K562 (cell line): ENCODE results near the gene TRRAP. TPM values are rescaled to one million over a fixed set of nuclear protein-coding genes. Genes with fewer than 3 reads are reported as not detected.

Experiments used
- ATF7 ChIP-seq: fragments of 450-650 bp; IDR thresholded peaks from 2 replicates; pipeline ENCODE4 v1.7.1; 2014; ENCODE audit warnings: mild to moderate bottlenecking, moderate library complexity
- COPS2 ChIP-seq: fragments of 450-650 bp; conservative IDR thresholded peaks from 2 replicates; pipeline ENCODE4 v1.6.1; 2016; ENCODE audit warnings: mild to moderate bottlenecking, moderate library complexity
- CREB1 ChIP-seq, 2 experiments: sonication (generic) in 1 of 2; formaldehyde crosslinking in 1 of 2; IDR thresholded peaks; 2 replicates each; pipeline versions ENCODE4 v1.6.1 to v1.8.0; 2012 to 2022; ENCODE audit warnings: inconsistent platforms in 1 of 2, mild to moderate bottlenecking in 1 of 2, missing genetic modification reagents in 1 of 2, moderate library complexity in 1 of 2
- E2F3 ChIP-seq: fragments of 250-450 bp; sonication (Bioruptor Pico); IDR thresholded peaks from 2 replicates; pipeline ENCODE4 v1.4.0; 2020; ENCODE audit warnings: mild to moderate bottlenecking
- LARP7 ChIP-seq: fragments of 450-650 bp; IDR thresholded peaks from 2 replicates; pipeline ENCODE4 v1.6.1; 2016
- NFIC ChIP-seq: fragments of 450-650 bp; IDR thresholded peaks from 2 replicates; pipeline ENCODE4 v1.6.1; 2017; ENCODE audit warnings: mild to moderate bottlenecking, inconsistent platforms
- POLR2G ChIP-seq: fragments of 200-400 bp; formaldehyde crosslinking; IDR thresholded peaks from 2 replicates; pipeline ENCODE4 v1.6.1; 2017; ENCODE audit warnings: low read depth, mild to moderate bottlenecking, antibody characterized with exemption, low read length, moderate library complexity
- RAD21 ChIP-seq, 2 experiments: fragments of 250-450 bp in 1 of 2; fragments of 450-650 bp in 1 of 2; sonication (Bioruptor Pico) in 1 of 2; formaldehyde crosslinking in 1 of 2; IDR thresholded peaks in 1 of 2; conservative IDR thresholded peaks in 1 of 2; 2 replicates each; pipeline versions ENCODE4 v1.4.0 to v1.8.0; 2020 to 2022; ENCODE audit warnings: mild to moderate bottlenecking in 2 of 2, moderate library complexity in 1 of 2
- SRSF3 ChIP-seq: fragments of 200-400 bp; formaldehyde crosslinking; IDR thresholded peaks from 2 replicates; pipeline ENCODE4 v1.6.1; 2016; ENCODE audit warnings: mild to moderate bottlenecking, low read length, moderate library complexity; ENCODE audit not compliant: insufficient read depth
- TEAD4 ChIP-seq, 2 experiments: sonication (generic) in 1 of 2; formaldehyde crosslinking in 1 of 2; IDR thresholded peaks; 2 replicates each; pipeline versions ENCODE4 v1.6.1 to v1.8.0; 2012 to 2022; ENCODE audit warnings: borderline replicate concordance in 1 of 2, inconsistent platforms in 1 of 2, low read length in 1 of 2, mild to moderate bottlenecking in 1 of 2, missing genetic modification reagents in 1 of 2
- TSC22D4 ChIP-seq: fragments of 450-650 bp; IDR thresholded peaks from 2 replicates; pipeline ENCODE4 v1.6.1; 2016; ENCODE audit warnings: missing genetic modification characterization, missing biosample characterization, control low read depth
- ZNF143 ChIP-seq: sonication (generic); formaldehyde crosslinking; IDR thresholded peaks from 2 replicates; pipeline ENCODE4 v1.9.0; 2022; ENCODE audit warnings: mild to moderate bottlenecking, missing genetic modification reagents
- polyA plus RNA-seq, 8 experiments: library from polyadenylated mRNA; depleted of rRNA in 4 of 8; stranded (reverse) in 5 of 8; unstranded in 3 of 8; fragments of >200 nt; fragmentation: Nextera tagmentation in 2 of 8; fragmentation: Illumina TruSeq in 1 of 8; extraction: Ambion mirVana in 2 of 8; extraction: Trizol in 1 of 8; gene quantifications; 2 replicates each; pipeline versions ENCODE4 v1.2.1 to v1.2.3, GENCODE V29; 2011 to 2014; ENCODE audit warnings: inconsistent platforms in 1 of 8, missing spikeins in 1 of 8
- total RNA-seq, 7 experiments: library from RNA; depleted of rRNA in 6 of 7; stranded (reverse); fragments of >200 nt in 6 of 7; fragmentation: Illumina TruSeq in 2 of 7; extraction: Trizol in 2 of 7; gene quantifications; 2 replicates each; pipeline versions ENCODE4 v1.2.1 to v1.2.3, GENCODE V29; 2011 to 2021; ENCODE audit warnings: low replicate concordance in 1 of 7
- TF ChIP-seq, protein P1 (sequence below): IDR thresholded peaks from 2 replicates; pipeline ENCODE4 v1.6.1; 2011; ENCODE audit warnings: borderline replicate concordance, low read depth, mild to moderate bottlenecking, moderate library complexity, low read length; ENCODE audit not compliant: insufficient read depth, poor library complexity, severe bottlenecking
- TF ChIP-seq, protein P2 (sequence below), 2 experiments: IDR thresholded peaks; 2 replicates each; pipeline ENCODE4 v1.6.1; 2011; ENCODE audit warnings: borderline replicate concordance in 1 of 2, control low read depth in 1 of 2, low read depth in 1 of 2, low read length in 1 of 2, mild to moderate bottlenecking in 1 of 2, mixed read lengths in 1 of 2, moderate library complexity in 1 of 2; ENCODE audit not compliant: insufficient read depth in 1 of 2, insufficient read length in 1 of 2, poor library complexity in 1 of 2, severe bottlenecking in 1 of 2; ENCODE audit errors: extremely low read depth in 1 of 2
- TF ChIP-seq, protein P3 (sequence below), 2 experiments: fragments of 250-450 bp in 1 of 2; fragments of 450-650 bp in 1 of 2; sonication (Bioruptor Pico) in 1 of 2; IDR thresholded peaks; 2 replicates each; pipeline versions ENCODE4 v1.6.1 to v1.8.0; 2016 to 2021; ENCODE audit warnings: mild to moderate bottlenecking in 2 of 2, moderate library complexity in 2 of 2, missing compliant biosample characterization in 1 of 2, missing genetic modification characterization in 1 of 2
- TF ChIP-seq, protein P4 (sequence below): sonication (generic); formaldehyde crosslinking; IDR thresholded peaks from 2 replicates; pipeline ENCODE4 v1.8.0; 2022; ENCODE audit warnings: mild to moderate bottlenecking, missing genetic modification reagents, borderline replicate concordance
- TF ChIP-seq, protein P5 (sequence below), 2 experiments: fragments of 450-650 bp; conservative IDR thresholded peaks; 2 replicates each; pipeline ENCODE4 v1.6.1; 2017; ENCODE audit warnings: mild to moderate bottlenecking in 2 of 2, moderate library complexity in 2 of 2

The TRRAP gene
- total and polyA plus RNA-seq, 9 of the 15 experiments (the other 6 are each of a cell fraction or from before 2014, with no cell fraction given): 1.3 to 47.2 (median 9.7) TPM

DNA sequence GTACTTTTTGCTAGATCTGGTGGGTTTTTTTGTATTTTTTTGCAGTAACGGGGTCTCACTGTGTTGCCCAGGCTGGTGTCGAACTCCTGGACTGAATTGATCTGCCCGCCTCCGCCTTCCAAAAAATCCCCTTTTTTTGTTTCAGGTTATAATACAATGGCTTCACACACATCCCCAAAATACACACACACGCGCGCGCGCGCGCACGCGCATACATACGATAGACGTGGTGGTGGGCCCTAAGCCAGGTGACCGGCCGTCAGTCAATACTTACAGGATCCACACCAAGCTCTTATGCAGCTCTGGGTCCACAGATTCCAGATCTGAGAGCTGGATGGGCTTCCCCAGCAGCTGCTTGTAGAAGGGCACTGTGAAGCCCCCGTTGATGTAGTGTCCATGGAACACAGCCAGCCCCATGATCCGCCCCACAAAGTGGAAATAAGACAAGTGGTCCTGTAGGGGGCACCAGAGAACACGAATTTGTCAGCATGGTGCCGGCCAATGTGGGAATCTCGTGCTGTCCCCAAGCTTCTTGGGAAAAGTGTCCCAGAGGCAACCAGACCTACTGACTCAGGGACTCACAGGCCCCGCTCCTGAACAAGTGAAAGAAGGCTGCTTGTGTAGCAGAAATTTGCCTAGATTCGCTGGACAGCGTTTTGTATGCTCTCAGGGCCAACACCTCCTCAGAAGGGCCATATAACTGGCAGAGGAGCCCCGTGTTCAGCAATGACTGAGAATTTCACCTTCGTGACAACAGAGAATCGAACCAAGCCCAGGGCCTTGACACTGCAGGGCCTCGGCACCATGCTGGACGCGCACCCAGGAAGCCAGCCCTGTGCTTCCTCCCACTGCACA, 162.0 kb downstream of the TRRAP start (continued):
- TF ChIP-seq E2F3 (CRISPR knock-in tag) (no peak), ZNF143 (CRISPR knock-in tag) (no peak), COPS2 (no peak), RAD21 (CRISPR knock-in tag; conservative IDR thresholded peaks at IDR 0.05 in 1 of 2, IDR thresholded peaks at IDR 0.05 in 1 of 2) (peak; percentile 87 to 92), POLR2G (peak; percentile 48), ATF7 (no peak), TEAD4 (IDR thresholded peaks at IDR 0.05; ENCODE audit: low read length) (peak; percentile 11; the same call in 1 of the 2 replicates), TEAD4 (CRISPR knock-in tag; IDR thresholded peaks at IDR 0.05; ENCODE audit: borderline replicate concordance) (no peak), TSC22D4 (no peak), SRSF3 (no peak), NFIC (peak; percentile 65), LARP7 (no peak), CREB1 (IDR thresholded peaks at IDR 0.05) (no peak), CREB1 (CRISPR knock-in tag; IDR thresholded peaks at IDR 0.05) (no peak)
- TF ChIP-seq, protein P1, sequence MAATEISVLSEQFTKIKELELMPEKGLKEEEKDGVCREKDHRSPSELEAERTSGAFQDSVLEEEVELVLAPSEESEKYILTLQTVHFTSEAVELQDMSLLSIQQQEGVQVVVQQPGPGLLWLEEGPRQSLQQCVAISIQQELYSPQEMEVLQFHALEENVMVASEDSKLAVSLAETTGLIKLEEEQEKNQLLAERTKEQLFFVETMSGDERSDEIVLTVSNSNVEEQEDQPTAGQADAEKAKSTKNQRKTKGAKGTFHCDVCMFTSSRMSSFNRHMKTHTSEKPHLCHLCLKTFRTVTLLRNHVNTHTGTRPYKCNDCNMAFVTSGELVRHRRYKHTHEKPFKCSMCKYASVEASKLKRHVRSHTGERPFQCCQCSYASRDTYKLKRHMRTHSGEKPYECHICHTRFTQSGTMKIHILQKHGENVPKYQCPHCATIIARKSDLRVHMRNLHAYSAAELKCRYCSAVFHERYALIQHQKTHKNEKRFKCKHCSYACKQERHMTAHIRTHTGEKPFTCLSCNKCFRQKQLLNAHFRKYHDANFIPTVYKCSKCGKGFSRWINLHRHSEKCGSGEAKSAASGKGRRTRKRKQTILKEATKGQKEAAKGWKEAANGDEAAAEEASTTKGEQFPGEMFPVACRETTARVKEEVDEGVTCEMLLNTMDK: peak; percentile 70
- TF ChIP-seq, protein P2, sequence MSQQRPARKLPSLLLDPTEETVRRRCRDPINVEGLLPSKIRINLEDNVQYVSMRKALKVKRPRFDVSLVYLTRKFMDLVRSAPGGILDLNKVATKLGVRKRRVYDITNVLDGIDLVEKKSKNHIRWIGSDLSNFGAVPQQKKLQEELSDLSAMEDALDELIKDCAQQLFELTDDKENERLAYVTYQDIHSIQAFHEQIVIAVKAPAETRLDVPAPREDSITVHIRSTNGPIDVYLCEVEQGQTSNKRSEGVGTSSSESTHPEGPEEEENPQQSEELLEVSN (IDR thresholded peaks at IDR 0.05; ENCODE audit: borderline replicate concordance in 1 of 2, extremely low read depth in 1 of 2, insufficient read depth in 1 of 2, insufficient read length in 1 of 2, low read depth in 1 of 2, low read length in 1 of 2, poor library complexity in 1 of 2, severe bottlenecking in 1 of 2): no peak
- TF ChIP-seq, protein P3, sequence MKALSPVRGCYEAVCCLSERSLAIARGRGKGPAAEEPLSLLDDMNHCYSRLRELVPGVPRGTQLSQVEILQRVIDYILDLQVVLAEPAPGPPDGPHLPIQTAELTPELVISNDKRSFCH (CRISPR knock-in tag; IDR thresholded peaks at IDR 0.05): no peak
- TF ChIP-seq, protein P3 (tag; IDR thresholded peaks at IDR 0.05): no peak
- TF ChIP-seq, protein P4, sequence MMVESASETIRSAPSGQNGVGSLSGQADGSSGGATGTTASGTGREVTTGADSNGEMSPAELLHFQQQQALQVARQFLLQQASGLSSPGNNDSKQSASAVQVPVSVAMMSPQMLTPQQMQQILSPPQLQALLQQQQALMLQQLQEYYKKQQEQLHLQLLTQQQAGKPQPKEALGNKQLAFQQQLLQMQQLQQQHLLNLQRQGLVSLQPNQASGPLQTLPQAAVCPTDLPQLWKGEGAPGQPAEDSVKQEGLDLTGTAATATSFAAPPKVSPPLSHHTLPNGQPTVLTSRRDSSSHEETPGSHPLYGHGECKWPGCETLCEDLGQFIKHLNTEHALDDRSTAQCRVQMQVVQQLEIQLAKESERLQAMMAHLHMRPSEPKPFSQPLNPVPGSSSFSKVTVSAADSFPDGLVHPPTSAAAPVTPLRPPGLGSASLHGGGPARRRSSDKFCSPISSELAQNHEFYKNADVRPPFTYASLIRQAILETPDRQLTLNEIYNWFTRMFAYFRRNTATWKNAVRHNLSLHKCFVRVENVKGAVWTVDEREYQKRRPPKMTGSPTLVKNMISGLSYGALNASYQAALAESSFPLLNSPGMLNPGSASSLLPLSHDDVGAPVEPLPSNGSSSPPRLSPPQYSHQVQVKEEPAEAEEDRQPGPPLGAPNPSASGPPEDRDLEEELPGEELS (CRISPR knock-in tag): no peak
- TF ChIP-seq, protein P5, sequence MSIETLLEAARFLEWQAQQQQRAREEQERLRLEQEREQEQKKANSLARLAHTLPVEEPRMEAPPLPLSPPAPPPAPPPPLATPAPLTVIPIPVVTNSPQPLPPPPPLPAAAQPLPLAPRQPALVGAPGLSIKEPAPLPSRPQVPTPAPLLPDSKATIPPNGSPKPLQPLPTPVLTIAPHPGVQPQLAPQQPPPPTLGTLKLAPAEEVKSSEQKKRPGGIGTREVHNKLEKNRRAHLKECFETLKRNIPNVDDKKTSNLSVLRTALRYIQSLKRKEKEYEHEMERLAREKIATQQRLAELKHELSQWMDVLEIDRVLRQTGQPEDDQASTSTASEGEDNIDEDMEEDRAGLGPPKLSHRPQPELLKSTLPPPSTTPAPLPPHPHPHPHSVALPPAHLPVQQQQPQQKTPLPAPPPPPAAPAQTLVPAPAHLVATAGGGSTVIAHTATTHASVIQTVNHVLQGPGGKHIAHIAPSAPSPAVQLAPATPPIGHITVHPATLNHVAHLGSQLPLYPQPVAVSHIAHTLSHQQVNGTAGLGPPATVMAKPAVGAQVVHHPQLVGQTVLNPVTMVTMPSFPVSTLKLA (conservative IDR thresholded peaks at IDR 0.05): 0 out of 4 replicates have a peak, but pooled peaks of 1 of the 2 experiments have one; percentile 31
